Osteoblast (primary cell): ENCODE data around the gene UBE2Z. TPM values are rescaled to one million over a fixed set of nuclear protein-coding genes. Genes with fewer than 3 reads are reported as not detected.

Source experiments
- DNase-seq: peaks from one replicate; pipeline ENCODE4 v3.0.0; 2011; ENCODE audit warnings: low spot score, mixed read lengths; ENCODE audit not compliant: insufficient read length; ENCODE audit errors: missing footprints
- H2AFZ ChIP-seq: 2 replicates; pipeline ENCODE4 v1.6.0; 2011; ENCODE audit warnings: mild to moderate bottlenecking, low read length
- H3K27ac ChIP-seq: 2 replicates; pipeline ENCODE4 v1.5.1; 2011; ENCODE audit warnings: mild to moderate bottlenecking, low read depth, low read length, moderate library complexity
- H3K27me3 ChIP-seq: 2 replicates; pipeline ENCODE4 v1.6.0; 2012; ENCODE audit warnings: mild to moderate bottlenecking, control low read depth, inconsistent platforms, low read length, moderate library complexity; ENCODE audit not compliant: insufficient read depth
- H3K36me3 ChIP-seq: 2 replicates; pipeline ENCODE4 v1.5.1; 2011; ENCODE audit warnings: mild to moderate bottlenecking, low read length, control low read depth, moderate library complexity; ENCODE audit not compliant: insufficient read depth
- H3K4me1 ChIP-seq: 2 replicates; pipeline ENCODE4 v1.5.1; 2011; ENCODE audit warnings: mild to moderate bottlenecking, low read length, control low read depth, moderate library complexity; ENCODE audit not compliant: insufficient read depth
- H3K4me2 ChIP-seq: 2 replicates; pipeline ENCODE4 v1.6.0; 2011; ENCODE audit warnings: mild to moderate bottlenecking, low read length; ENCODE audit not compliant: insufficient read depth
- H3K4me3 ChIP-seq: fragments of 200-600 bp; sonication (generic); 3 replicates; pipeline ENCODE4 v1.5.1; 2012; ENCODE audit warnings: mild to moderate bottlenecking, low read length, inconsistent platforms; ENCODE audit not compliant: insufficient read depth
- H3K79me2 ChIP-seq: 2 replicates; pipeline ENCODE4 v1.6.0; 2012; ENCODE audit warnings: mild to moderate bottlenecking, low read length, control low read depth, inconsistent platforms; ENCODE audit not compliant: insufficient read depth
- H3K9me3 ChIP-seq: 2 replicates; pipeline ENCODE4 v1.5.1; 2011; ENCODE audit warnings: low read depth, low read length, control low read depth
- H4K20me1 ChIP-seq: 2 replicates; pipeline ENCODE4 v1.6.0; 2012; ENCODE audit warnings: mild to moderate bottlenecking, low read length, control low read depth; ENCODE audit not compliant: insufficient read depth
- CTCF ChIP-seq: IDR thresholded peaks from 2 replicates; pipeline ENCODE4 v1.5.1; 2011; ENCODE audit warnings: mild to moderate bottlenecking, low read depth, low read length, moderate library complexity; ENCODE audit errors: extremely low read depth
- total RNA-seq: library from RNA; depleted of rRNA; stranded (reverse); fragments of >200 nt; gene quantifications from 2 replicates; pipeline ENCODE4 v1.2.3, GENCODE V29; 2012

UBE2Z gene
- total RNA-seq, 1 donor = 98.8 TPM

- H2AFZ ChIP-seq = no peak overlapping the region
- H3K36me3 ChIP-seq = no peaks in the 10 kb centered on the region
- TF ChIP-seq CTCF = no peak
- H3K4me2 ChIP-seq = no peak overlapping the region
- no peak overlapping the region for H3K4me3 ChIP-seq
- no peaks in the 10 kb centered on the region for H3K4me1 ChIP-seq
- H3K27me3 ChIP-seq = peaks cover 14% of the 10 kb centered on the region
- no peaks in the 10 kb centered on the region for H3K9me3 ChIP-seq
- no peaks in the 10 kb centered on the region for H4K20me1 ChIP-seq
- DNase-seq = no peak
- no peaks in the 10 kb centered on the region for H3K79me2 ChIP-seq
- no peak overlapping the region for H3K27ac ChIP-seq
Observed at GRCh38 chr17:48873209-48873608, 35.0 kb upstream of the UBE2Z start.

- H3K36me3 ChIP-seq = no peaks in the 10 kb centered on the region
- H3K79me2 ChIP-seq = no peaks in the 10 kb centered on the region
- H4K20me1 ChIP-seq = no peaks in the 10 kb centered on the region
- TF ChIP-seq CTCF = no peak
- H3K27me3 ChIP-seq = peaks cover 14% of the 10 kb centered on the region
- H3K9me3 ChIP-seq = no peaks in the 10 kb centered on the region
- H3K27ac ChIP-seq = no peak overlapping the region
- H3K4me3 ChIP-seq = no peak overlapping the region
- no peak for DNase-seq
- H2AFZ ChIP-seq = no peak overlapping the region
- no peaks in the 10 kb centered on the region for H3K4me1 ChIP-seq
- no peak overlapping the region for H3K4me2 ChIP-seq
Observed at GRCh38 chr17:48873696-48874443, 34.3 kb upstream of the UBE2Z start.

- H3K27me3 ChIP-seq = peaks cover 13% of the 10 kb centered on the region
- H2AFZ ChIP-seq = no peak overlapping the region
- peak; percentile 96 for TF ChIP-seq CTCF
- no peaks in the 10 kb centered on the region for H4K20me1 ChIP-seq
- H3K27ac ChIP-seq = no peak overlapping the region
- H3K4me3 ChIP-seq = no peak overlapping the region
- DNase-seq = peak; percentile 84
- no peaks in the 10 kb centered on the region for H3K79me2 ChIP-seq
- H3K9me3 ChIP-seq = no peaks in the 10 kb centered on the region
- no peaks in the 10 kb centered on the region for H3K36me3 ChIP-seq
- no peaks in the 10 kb centered on the region for H3K4me1 ChIP-seq
- no peak overlapping the region for H3K4me2 ChIP-seq
Observed at GRCh38 chr17:48878920-48879898, 29.0 kb upstream of the UBE2Z start.

GRCh38 chr17:48882272-48882671 lies 25.9 kb upstream of the UBE2Z start:
- H2AFZ ChIP-seq = no peak overlapping the region
- H3K9me3 ChIP-seq = no peaks in the 10 kb centered on the region
- DNase-seq = no peak
- no peaks in the 10 kb centered on the region for H3K36me3 ChIP-seq
- H3K27me3 ChIP-seq = peaks cover 5% of the 10 kb centered on the region
- TF ChIP-seq CTCF = no peak
- H3K27ac ChIP-seq = no peak overlapping the region
- no peaks in the 10 kb centered on the region for H4K20me1 ChIP-seq
- no peak overlapping the region for H3K4me2 ChIP-seq
- no peaks in the 10 kb centered on the region for H3K79me2 ChIP-seq
- H3K4me1 ChIP-seq = no peaks in the 10 kb centered on the region
- H3K4me3 ChIP-seq = no peak overlapping the region
